ENCODE data around the gene SDHA.

GRCh38 chr5:191036-191948, 26.8 kb upstream of the SDHA start, which contains the start of gene LRRC14B:
- TF ChIP-seq POLR2A (IDR thresholded peaks at IDR 0.05) (no peak), CTCF (IDR thresholded peaks at IDR 0.05) (no peak)
